Dermis microvascular lymphatic vessel endothelial cell (primary cell): Measurements from ENCODE around the gene LCN15. TPM values are rescaled to one million over a fixed set of nuclear protein-coding genes. Genes with fewer than 3 reads are reported as not detected.

Source experiments
- DNase-seq, 2 donors: peaks; one replicate each; pipeline versions ENCODE4 v3.0.0 to v3.0.0-alpha.2; 2010; ENCODE audit warnings: low read depth in 2 of 2
- total RNA-seq: library from RNA; depleted of rRNA; stranded (reverse); fragments of >200 nt; gene quantifications from 2 replicates; pipeline ENCODE4 v1.2.1, GENCODE V29; 2014

The LCN15 gene
- total RNA-seq, 1 donor from 2014 or later: 0.13 TPM

GRCh38 chr9:136722093-136722968 is 42.0 kb downstream of the LCN15 start:
- DNase-seq: no peak

GRCh38 chr9:136721339-136722092 is 42.8 kb downstream of the LCN15 start:
- peak in 1 of 2 donors; percentile 91 for DNase-seq

- DNase-seq: no peak
Observed at GRCh38 chr9:136720898-136721338, 43.4 kb downstream of the LCN15 start.

DNA sequence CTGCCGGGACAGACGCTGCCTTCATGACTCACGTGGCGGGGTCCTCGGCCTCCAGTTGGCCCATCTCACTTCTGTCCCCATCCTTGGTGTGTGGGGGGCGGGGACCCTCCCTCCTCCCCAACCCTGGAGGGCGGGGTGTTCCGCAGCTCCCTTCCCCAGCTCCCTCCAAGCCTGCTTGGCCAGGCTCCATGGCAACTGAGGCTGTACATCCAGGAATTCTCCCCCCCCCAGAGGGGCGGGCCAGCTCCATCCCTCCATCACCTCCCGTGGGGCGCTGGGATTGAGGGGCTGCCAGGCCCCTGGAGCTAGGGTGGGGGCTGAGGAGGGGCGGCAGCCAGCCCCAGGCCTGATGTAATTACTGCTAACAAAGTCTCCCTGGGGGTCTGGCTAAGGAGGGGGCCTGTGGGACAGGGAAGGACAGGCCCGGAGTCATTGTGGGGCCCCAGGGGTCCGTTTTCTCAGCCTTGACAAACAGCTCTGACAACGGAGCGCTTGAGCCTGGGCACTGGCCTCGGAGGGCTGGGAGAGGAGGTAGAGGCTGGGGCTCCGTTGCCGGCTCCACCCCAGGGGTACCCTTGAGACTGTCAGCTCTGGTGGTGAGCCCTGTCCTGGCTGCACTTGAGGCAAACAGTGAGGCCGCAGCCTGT is 43.9 kb downstream of the LCN15 start:
- no peak for DNase-seq

GRCh38 chr9:136719195-136719880 is 45.0 kb downstream of the LCN15 start:
- peak in 1 of 2 donors; percentile 61 for DNase-seq

DNA sequence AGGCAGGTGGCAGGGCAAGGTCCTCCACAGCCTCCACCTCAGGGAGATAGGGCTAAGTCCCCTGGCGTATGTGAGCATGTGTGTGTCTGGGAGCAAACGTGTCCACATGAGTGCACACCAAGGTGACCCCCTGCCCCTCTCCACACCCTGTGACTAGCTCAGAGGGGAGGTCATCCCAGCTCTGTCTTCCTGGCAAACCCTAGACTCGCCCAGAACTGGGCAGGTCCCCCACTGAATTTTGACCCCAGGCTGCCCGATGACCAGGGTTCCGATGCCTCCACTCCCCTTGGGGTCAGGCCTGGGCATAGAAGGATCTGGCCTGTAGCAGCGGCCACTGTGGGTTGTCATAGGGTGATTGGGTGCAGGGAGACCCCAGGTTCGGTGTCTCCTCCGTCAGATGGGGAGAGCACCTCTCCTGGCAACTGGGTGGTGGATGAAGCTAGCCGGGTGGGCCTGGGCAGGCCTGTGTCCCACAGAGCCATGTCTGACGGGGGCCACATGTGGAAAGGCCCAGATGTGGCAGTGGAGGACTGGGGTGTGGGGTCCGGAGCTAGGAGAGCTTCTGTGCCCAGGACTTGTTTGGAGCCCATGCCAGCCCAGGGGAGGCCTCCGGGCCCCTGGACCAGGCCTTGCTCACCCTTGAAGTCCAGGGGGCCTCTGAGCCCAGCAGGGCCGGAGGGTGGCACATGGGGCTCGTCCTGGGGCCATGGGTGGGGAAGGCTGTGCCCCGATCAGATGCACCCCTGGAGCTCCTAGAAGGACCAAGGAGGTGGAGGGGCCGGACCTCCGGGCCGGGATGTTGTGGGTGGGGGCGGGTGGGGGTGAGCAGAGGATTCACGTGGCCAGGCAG is 45.7 kb downstream of the LCN15 start:
- no peak for DNase-seq

DNA sequence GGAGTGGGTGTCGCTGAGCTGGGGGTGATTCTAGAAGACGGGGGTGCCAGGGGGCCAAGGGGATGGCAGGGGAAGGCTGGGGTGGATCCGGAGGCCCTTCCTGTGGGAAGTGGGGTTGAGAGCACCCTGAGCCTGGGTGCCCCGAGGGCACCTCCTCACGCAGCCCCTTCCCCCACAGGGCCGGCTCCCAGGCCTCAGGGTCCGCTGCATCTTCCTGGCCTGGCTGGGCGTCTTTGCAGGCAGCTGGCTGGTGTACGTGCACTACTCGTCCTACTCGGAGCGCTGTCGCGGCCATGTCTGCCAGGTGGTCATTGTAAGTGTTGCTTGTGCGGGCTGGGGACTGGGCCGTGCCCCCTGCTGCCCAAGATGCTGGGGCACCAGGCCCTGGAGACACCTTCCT is 46.9 kb downstream of the LCN15 start:
- DNase-seq: no peak

DNA sequence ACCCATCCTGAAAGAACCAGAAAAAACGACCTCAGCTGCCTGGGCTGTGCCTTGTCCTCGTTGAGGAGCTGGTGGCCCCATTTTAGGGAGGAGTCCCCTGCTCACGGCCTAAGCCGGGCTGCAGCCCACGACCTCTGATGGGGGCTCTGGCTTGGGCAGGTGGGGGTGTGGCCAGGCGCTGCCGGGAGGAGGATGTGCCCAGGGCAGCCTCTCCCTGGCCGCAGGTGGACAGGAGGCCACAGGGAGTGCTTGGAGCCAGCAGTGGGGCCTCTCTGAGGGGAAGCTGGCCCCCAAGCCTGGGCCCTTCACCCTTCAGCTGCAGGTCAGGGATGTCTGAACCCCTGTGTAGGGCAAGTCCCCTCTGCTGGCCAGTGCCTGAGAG is 49.4 kb downstream of the LCN15 start:
- no peak for DNase-seq

- DNase-seq: peak in 1 of 2 donors; percentile 95
Observed at GRCh38 chr9:136714096-136714892, 50.0 kb downstream of the LCN15 start.

- DNase-seq: peak in 1 of 2 donors; percentile 61
Observed at GRCh38 chr9:136713550-136713949, 50.8 kb downstream of the LCN15 start.

DNA sequence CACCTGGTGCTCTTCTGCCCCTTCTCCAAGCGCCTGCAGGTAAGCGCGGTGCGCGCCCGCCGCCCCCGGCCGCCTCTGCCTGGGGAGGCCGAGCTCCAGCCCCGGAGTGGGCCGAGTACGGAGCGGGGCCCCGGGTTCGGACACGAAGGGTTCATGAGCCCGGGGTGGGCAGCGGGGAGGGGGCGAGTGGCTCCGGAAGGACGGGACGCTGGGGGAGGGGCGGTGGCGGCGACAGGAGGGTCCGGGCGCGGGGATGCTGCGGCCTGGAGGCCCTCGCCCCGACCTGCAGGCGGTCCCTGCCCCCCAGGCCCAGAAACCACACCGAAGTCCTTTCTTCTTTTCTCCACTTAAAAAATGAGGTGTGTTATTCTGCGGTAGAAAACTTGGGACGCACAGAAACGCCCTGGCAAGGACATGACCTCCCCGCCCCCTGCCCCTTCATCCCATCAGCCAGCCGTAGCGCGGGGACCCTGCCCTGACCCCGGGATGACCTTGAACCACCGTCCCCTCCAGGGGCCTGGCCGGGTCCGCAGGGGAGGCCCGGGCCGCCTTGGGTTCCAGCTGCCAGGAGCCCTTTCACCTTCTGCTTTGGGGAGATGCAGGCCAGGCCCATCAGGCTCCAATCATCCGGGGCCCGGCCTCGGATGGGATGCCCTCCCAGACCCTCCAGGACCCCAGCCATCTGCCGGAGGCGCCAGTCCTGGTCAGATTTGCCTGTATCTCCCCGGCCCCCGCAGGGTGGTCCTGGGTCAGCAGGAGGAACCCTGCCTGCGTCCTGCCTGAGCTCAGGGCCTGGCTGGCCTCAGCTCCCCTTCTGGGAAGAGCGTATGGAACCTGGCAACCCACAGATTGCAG is 51.4 kb downstream of the LCN15 start:
- DNase-seq: peak in 1 of 2 donors; percentile 29

DNA sequence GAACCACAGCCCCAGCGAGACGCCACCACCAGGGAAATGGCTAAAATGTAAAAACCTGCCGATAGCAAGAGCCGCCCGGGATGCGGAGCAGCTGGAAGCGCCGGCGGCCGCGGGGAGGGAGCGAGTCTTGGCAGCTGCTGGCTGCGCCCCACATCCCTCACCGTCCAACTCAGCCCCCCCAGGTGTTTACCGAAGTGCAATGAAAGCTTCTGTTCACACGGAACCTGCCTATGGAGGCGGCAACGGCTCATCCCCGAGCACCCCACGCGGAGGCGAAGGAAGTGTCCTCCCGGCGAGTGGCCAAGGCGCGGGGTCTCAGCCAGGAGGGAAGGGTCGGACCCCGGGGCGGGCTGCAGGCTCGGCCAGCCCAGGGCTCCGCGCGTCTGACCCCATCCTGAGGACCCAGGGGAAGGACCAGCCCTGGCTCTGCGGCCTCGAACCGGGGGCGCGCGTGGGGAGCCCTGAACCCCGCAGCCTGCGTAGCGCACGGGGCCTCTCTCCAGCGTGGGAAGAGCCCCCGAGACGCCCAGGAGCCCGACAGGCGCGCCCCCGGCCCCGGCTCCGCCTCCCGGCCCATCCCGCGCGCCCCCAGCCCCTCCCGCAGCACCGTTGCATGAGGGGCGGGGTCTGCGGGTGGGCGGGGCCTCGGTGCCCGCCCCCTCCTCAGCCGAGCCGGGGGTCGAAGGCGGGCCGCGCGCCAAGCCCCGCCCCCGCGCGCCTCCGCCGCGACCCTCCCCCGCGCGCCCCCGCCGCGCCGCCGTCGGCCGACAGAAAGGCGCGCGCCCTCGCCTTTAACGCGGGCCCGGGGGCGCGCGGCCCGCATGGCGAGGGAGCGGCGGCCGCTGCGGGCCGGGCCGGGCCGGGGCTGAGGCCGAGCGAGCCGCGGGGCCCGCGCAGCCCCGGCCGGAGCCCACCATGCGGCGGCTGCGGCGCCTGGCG is 52.3 kb downstream of the LCN15 start, which contains the start of gene DIPK1B:
Gene DIPK1B (plus strand): TSS at position 822 of the 939 bp plus-strand sequence. CDS start 94 bp downstream, at position 916.
- peak in 1 of 2 donors; percentile 67 for DNase-seq

DNA sequence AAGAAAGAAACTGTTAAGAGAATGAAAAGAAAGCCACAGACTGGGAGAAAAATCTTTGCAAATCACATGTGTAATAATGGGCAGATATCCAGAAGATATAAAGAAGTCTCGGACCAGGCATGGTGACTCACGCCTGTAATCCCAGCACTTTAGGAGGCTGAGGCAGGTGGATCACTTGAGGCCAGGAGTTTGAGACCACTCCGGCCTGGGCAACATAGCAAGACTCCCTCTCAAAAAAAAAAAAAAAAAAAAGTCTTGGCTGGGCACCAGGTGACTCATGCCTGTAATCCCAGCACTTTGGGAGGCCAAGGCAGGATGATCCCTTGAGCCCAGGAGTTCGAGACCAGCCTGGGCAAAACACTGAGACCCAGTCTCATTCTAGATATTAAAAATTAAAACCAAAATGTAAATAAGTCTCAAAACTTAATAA is 53.1 kb downstream of the LCN15 start:
- peak in 1 of 2 donors; percentile 66 for DNase-seq

DNA sequence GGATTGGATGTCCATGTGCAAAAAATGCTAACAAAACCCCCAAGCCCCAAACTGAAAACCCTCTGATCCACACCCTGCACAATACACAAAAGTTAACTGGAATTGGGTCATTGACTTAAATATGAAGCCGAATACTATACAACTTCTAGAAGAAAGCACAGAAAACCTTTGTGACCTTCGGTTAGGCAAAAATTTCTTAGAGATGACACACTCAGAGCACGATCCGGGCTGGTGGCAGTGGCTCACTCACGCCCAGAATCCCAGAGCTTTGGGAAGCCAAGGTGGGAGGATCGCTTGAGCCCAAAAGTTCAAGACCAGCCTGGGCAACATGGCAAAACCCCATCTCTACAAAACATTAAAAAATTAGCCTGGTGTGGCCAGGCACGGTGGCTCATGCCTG is 53.8 kb downstream of the LCN15 start:
- no peak for DNase-seq
